RWPE1 (cell line): Measurements from ENCODE around the gene CST7.
A peak's percentile ranks its signal among the peaks of the same experiment; 100 is the strongest.
"Not testable (repeated sequence)": the region's sequence is repeated elsewhere in the genome, so short reads cannot be mapped to it uniquely, and the experiment has no call there.

Experiments used
- CTCF ChIA-PET: fragments of 350-600 bp; sonication (Branson Sonifier 250); formaldehyde crosslinking; extraction: SDS; loops from one replicate; lab custom pipeline; 2021; lab: Yijun Ruan, JAX
- POLR2A ChIA-PET: fragments of 400-600 bp; formaldehyde crosslinking; extraction: SDS; loops from one replicate; lab custom pipeline; 2020; ENCODE audit warnings: antibody characterized with exemption; ENCODE audit not compliant: low non-redundant PET; lab: Yijun Ruan, JAX
- DNase-seq: peaks from one replicate; pipeline ENCODE4 v3.0.0; 2012; ENCODE audit warnings: low spot score
- H3K27ac ChIP-seq: fragments of 450-650 bp; 2 replicates; pipeline ENCODE4 v1.5.1; 2017
- TF ChIP-seq, protein P1 (sequence below): fragments of 450-650 bp; conservative IDR thresholded peaks from 2 replicates; pipeline ENCODE4 v1.5.1; 2017; ENCODE audit warnings: low read depth, mild to moderate bottlenecking

Gene CST7

DNA sequence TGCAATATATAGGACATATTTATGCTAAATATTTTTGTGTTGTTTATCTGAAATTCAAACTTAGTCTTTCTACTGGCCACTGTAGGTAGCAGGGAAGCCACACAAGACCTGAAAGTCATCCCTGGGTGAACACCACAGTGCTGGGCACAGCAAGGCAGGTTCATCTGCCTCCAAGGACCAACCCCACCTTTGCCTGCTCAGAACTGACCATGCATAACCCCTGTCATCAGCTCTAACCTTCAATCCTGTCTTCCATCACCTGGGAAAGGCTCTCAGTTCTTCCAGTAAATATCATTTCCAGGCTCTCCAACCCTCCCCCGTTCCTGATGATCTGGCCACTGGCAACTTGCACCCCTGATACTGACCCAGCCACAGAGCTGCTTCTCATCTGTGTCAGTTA lies 32.7 kb upstream of the CST7 start:
- ChIA-PET POLR2A (no interaction called here), CTCF (interaction anchor here (0.7 kb wide), 2 partner anchors 979 to 1027 kb away, joined by 3 to 5 read pairs; no protein-coding TSS in a partner anchor)
- no peak for DNase-seq
- no peak overlapping the region for H3K27ac ChIP-seq
- TF ChIP-seq, protein P1, sequence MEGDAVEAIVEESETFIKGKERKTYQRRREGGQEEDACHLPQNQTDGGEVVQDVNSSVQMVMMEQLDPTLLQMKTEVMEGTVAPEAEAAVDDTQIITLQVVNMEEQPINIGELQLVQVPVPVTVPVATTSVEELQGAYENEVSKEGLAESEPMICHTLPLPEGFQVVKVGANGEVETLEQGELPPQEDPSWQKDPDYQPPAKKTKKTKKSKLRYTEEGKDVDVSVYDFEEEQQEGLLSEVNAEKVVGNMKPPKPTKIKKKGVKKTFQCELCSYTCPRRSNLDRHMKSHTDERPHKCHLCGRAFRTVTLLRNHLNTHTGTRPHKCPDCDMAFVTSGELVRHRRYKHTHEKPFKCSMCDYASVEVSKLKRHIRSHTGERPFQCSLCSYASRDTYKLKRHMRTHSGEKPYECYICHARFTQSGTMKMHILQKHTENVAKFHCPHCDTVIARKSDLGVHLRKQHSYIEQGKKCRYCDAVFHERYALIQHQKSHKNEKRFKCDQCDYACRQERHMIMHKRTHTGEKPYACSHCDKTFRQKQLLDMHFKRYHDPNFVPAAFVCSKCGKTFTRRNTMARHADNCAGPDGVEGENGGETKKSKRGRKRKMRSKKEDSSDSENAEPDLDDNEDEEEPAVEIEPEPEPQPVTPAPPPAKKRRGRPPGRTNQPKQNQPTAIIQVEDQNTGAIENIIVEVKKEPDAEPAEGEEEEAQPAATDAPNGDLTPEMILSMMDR: no peak

DNA sequence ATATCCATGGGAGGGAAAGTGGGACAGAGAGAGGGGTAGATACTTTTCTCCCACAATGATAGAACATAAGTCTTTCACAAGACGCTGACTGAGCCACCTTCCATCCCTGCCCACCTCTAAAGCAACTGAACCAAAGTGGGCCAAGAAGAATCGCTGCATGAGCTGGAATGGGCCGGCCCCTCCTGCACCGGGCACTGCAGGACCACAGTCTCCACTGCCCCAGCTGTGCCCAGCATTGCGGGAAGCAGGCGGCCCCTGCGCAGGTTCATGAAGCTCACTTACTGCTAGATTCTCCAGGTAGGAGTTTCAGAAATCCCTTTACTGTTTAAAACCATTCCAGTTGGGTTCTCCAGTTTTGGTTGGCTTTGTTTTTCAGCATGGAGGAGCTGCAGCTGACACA lies 32.0 kb upstream of the CST7 start:
- CTCF ChIA-PET: interaction anchor here (2.0 kb wide), 1 partner anchor 14 kb away, joined by 11 read pairs; no protein-coding TSS in a partner anchor
- POLR2A ChIA-PET: no interaction called here
- TF ChIP-seq, protein P1: no peak
- no peak for DNase-seq
- H3K27ac ChIP-seq: no peak overlapping the region

DNA sequence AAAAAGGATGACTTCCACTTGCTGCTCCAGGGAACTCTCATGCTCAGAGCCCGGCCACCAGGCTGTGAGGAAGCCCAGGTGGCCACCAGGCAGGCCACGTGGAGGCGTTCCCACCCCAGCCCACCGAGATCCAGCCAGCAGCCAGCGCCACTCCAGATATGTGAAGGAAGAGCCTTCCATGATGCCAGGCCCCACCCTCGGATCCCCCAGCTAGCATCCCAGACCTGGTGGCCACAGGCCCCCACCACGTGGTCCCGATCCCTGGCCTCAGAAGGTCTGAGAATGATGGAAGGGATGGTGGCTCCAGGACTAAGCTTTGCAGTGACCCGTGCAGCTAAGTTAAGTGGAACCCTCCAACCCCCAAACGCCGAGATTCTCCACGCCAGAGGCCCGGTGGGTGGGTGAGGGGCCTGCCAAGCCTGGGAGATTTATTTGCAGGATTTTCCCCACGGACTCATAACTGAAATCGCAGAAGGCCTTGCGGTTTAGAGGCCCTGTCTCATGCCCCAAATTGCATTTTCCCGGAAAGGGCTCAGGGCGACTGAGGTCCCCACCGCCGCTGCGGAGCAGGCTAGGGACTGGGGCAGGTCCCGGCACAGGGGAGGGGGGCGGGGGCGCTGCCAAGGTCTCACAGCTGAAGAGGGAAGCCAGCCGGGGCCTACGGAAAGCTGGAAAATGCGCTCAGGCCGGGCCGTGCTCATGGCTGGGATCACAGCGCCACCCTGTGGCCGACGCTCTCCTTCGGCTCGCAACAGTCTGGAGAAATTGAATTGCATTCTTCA lies 31.1 kb upstream of the CST7 start:
- POLR2A ChIA-PET: no interaction called here
- CTCF ChIA-PET: interaction anchor here (0.6 to 2.0 kb wide), 13 partner anchors 13 to 1260 kb away, joined by 3 to 11 read pairs (median 4); no protein-coding TSS in a partner anchor
- DNase-seq: peak; percentile 70
- H3K27ac ChIP-seq: no peak overlapping the region
- TF ChIP-seq, protein P1: peak; percentile 91

DNA sequence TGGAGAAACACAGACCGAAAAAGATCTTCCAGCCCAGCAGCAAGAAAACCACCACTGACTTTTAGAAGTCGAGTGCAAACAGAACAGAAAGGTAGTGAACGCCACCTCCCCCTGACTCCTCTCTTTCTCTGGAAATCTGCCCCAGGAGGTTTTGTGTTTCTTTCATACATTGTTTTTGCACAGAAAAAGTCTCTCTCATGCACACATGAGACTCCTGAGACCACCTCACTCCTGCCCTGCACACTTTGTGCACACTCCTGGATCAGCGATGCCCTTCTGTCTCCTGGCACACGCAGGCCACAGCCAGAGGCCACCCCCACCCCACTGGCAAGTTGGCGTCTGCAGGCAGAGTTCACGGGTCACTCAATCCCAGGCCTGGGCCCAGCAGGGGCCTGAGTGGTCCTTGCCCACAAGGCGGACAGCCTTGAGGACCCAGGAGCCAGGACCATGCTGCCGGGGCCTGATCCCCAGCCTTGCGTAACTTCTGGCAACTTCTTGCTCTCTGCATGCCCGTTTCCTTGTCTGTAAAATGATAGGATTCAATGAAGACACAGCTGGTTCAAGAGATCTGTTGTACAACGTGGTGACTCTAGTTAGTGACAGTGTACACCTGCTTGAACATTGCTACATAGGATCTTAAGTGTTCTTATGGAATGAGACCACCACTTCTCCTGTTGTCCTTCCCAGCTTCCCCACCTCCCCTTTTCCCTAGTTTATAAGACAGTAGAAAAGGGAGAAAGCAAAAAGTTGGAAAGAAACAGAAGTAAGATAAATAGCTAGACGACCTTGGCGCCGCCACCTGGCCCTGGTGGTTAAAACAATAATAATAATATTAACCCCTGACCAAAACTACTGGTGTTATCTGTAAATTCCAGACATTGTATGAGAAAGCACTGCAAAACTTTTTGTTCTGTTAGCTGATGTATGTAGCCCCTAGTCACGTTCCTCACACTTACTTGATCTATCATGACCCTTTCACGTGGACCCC lies 30.2 kb upstream of the CST7 start:
- TF ChIP-seq, protein P1: peak; percentile 62
- H3K27ac ChIP-seq: no peak overlapping the region
- ChIA-PET POLR2A (no interaction called here), CTCF (interaction anchor here (0.6 to 2.0 kb wide), 14 partner anchors 12 to 980 kb away, joined by 3 to 11 read pairs (median 4); no protein-coding TSS in a partner anchor)
- no peak for DNase-seq

DNA sequence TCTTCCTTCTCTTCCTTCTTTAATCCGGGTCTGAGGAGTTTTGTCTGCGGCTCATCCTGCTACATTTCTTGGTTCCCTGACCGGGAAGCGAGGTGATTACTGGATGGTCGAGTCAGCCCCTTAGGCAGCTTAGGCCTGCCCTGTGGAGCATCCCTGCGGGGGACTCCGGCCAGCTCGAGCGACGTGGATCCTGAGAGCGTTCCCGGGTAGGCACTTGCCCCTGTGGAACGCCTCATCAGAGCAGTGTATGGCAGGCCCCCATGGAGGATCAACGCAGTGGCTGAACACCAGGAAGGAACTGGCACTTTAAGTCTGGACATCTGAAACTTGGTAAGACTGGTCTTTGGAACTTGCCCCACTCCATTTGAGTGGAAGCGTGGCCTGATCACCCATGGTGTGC lies 29.4 kb upstream of the CST7 start:
- DNase-seq, POLR2A ChIA-PET, H3K27ac ChIP-seq: not testable (repeated sequence)
- CTCF ChIA-PET: interaction anchor here (1.3 kb wide), 1 partner anchor 11 kb away, joined by 7 read pairs; no protein-coding TSS in a partner anchor

DNA sequence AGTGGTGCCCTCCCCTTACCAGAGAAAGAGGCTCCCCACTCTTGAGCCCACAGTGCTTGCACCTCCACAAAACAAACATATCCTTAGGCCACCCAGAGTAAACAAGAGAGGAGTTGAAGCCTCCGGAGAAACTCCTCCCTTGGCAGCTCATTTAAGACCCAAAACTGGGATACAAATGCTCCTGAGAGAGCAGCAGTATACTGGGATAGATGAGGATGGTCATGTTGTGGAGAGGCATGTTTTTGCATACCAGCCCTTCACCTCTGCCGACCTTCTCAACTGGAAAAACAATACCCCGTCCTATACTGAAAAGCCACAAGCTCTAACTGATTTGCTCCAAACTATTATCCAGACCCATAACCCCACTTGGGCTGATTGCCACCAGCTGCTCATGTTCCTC lies 28.4 kb upstream of the CST7 start:
- H3K27ac ChIP-seq, POLR2A ChIA-PET, DNase-seq: not testable (repeated sequence)
- CTCF ChIA-PET: interaction anchor here (0.6 kb wide), 2 partner anchors 136 to 139 kb away, joined by 3 read pairs; no protein-coding TSS in a partner anchor

DNA sequence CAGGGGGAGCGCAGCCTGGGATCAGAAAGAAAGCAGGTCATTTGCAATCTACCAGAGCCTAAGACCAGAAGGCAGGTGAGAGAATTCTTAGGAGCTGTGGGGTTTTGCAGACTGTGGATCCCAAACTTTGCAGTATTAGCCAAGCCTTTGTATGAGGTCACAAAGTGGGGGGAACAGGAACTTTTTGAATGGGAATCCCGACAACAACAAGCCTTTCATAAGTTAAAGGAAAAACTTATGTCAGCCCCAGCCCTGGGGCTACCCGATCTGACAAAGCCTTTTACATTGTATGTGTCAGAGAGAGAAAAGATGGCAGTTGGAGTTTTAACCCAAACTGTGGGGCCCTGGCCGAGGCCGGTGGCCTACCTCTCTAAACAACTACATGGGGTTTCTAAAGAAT lies 19.8 kb upstream of the CST7 start:
- CTCF ChIA-PET: interaction anchor here (1.1 kb wide), 1 partner anchor 136 kb away, joined by 3 read pairs; no protein-coding TSS in a partner anchor
- DNase-seq, POLR2A ChIA-PET, H3K27ac ChIP-seq: not testable (repeated sequence)

DNA sequence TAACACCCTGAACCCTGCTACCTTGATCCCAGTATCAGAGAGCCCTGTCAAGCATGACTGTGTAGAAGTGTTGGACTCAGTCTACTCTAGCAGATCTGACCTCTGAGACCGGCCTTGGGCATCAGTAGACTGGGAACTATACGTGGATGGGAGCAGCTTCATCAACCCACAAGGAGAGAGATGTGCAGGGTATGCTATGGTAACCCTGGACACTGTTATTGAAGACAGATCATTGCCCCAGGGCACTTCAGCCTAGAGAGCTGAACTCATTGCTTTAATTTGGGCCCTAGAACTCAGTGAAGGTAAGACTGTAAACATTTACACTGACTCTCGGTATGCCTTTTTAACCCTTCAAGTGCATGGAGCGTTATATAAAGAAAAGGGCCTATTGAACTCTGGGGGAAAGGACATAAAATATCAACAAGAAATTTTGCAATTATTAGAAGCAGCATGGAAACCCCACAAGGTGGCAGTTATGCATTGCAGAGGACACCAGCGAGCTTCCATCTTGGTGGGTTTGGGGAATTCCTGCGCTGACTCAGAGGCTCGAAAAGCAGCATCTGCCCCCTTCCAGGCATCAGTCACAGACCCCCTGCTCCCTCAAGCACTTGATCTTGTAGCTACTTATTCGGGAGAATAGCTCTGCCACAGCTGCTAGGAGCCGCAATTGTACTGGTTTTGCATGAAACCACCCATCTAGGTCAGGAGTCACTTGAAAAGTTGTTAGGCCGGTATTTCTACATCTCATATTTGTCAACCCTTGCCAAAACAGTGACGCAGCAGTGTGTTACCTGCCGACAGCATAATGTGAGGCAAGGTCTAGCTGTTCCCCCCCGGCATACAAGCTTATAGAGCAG lies 19.0 kb upstream of the CST7 start:
- peak; percentile 75 for DNase-seq
- POLR2A ChIA-PET, H3K27ac ChIP-seq: not testable (repeated sequence)
- CTCF ChIA-PET: interaction anchor here (0.6 to 2.3 kb wide), 8 partner anchors 11 to 516 kb away, joined by 3 to 11 read pairs (median 4); no protein-coding TSS in a partner anchor

DNA sequence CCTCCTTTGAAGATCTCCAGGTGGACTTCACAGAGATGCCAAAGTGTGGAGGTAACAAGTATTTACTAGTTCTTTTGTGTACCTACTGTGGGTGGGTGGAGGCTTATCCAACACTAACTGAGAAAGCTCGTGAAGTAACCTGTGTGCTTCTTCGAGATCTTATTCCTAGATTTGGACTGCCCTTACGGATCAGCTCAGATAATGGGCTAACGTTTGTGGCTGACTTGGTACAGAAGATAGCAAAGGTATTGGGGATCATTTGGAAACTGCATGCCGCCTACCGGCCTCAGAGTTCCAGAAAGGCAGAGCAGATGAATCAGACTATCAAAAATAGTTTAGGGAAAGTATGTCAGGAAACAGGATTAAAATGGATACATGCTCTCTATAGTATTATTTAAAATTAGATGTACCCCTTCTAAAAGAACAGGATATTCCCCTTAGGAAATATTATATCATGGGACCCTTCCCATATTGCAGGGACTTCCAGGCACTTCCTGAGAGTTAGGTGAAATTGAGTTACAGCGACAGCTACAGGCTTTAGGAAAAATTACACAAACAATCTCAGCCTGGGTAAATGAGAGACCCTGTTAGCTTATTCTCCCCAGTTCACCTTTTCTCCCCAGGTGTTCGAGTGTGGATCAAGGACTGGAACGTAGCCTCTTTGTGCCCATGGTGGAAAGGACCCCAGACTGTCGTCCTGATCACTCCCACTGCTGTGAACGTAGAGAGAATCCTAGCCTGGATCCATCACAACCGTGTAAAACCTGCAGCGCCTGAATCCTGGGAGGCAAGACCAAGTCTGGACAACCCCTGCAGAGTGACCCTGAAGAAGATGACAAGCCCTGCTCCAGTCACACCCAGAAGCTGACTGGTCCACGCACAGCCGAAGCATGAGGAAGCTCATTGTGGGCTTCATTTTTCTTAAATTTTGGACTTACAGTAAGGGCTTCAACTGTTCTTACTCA lies 18.1 kb upstream of the CST7 start:
- POLR2A ChIA-PET, H3K27ac ChIP-seq, DNase-seq: not testable (repeated sequence)
- CTCF ChIA-PET: interaction anchor here (0.6 to 2.3 kb wide), 8 partner anchors 12 to 515 kb away, joined by 3 to 11 read pairs (median 4); no protein-coding TSS in a partner anchor
